Common myeloid progenitor, CD34-positive (primary cell): Measurements from ENCODE around the gene MOB3B.

Source experiments
- CTCF ChIA-PET: fragments of 350-600 bp; sonication (Branson Sonifier 250); formaldehyde crosslinking; loops from one replicate; lab custom pipeline; 2021; ENCODE audit warnings: antibody characterized with exemption; lab: Charles Lee
- POLR2A ChIA-PET: fragments of 350-600 bp; sonication (Branson Sonifier 250); formaldehyde crosslinking; loops from one replicate; lab custom pipeline; 2021; ENCODE audit warnings: antibody characterized with exemption; lab: Charles Lee
- DNase-seq, 3 donors: peaks; one replicate each; pipeline versions ENCODE4 v3.0.0 to v3.0.0-alpha.2; 2013
- H3K27ac ChIP-seq, 2 experiments: 1 replicate in 1 of 2; 2 replicates in 1 of 2; pipeline ENCODE4 v1.7.0; 2013; ENCODE audit warnings: inconsistent platforms in 2 of 2, low read length in 2 of 2, mild to moderate bottlenecking in 2 of 2, low read depth in 1 of 2, moderate library complexity in 1 of 2; ENCODE audit not compliant: severe bottlenecking in 2 of 2, insufficient read depth in 1 of 2, poor library complexity in 1 of 2
- H3K27me3 ChIP-seq, 5 experiments: replicated peaks in 2 of 5; 1 replicate in 3 of 5; 2 replicates in 2 of 5; pipeline versions ENCODE4 v1.6.1 to v1.7.0; 2013; ENCODE audit warnings: low read length in 4 of 5, mild to moderate bottlenecking in 2 of 5, moderate library complexity in 2 of 5, inconsistent platforms in 1 of 5; ENCODE audit not compliant: insufficient read depth in 5 of 5, control insufficient read depth in 4 of 5
- H3K36me3 ChIP-seq, 4 experiments: 1 replicate in 2 of 4; 2 replicates in 2 of 4; pipeline versions ENCODE4 v1.6.1 to v1.7.0; 2013; ENCODE audit warnings: low read length in 3 of 4, control low read depth in 1 of 4, mild to moderate bottlenecking in 1 of 4; ENCODE audit not compliant: control insufficient read depth in 4 of 4, insufficient read depth in 4 of 4
- H3K4me1 ChIP-seq, 4 experiments: 1 replicate in 3 of 4; 2 replicates in 1 of 4; pipeline versions ENCODE4 v1.6.1 to v1.7.1; 2013; ENCODE audit warnings: low read length in 3 of 4, mild to moderate bottlenecking in 3 of 4, control low read depth in 1 of 4, inconsistent platforms in 1 of 4, moderate library complexity in 1 of 4; ENCODE audit not compliant: control insufficient read depth in 4 of 4, insufficient read depth in 4 of 4; ENCODE audit errors: control extremely low read depth in 1 of 4
- H3K4me3 ChIP-seq, 7 experiments: 1 replicate in 4 of 7; 2 replicates in 3 of 7; pipeline versions ENCODE4 v1.5.1 to v1.7.0; 2013; ENCODE audit warnings: mild to moderate bottlenecking in 7 of 7, low read length in 6 of 7, moderate library complexity in 6 of 7, inconsistent platforms in 2 of 7, low read depth in 2 of 7, control low read depth in 1 of 7; ENCODE audit not compliant: insufficient read depth in 4 of 7, control insufficient read depth in 1 of 7; ENCODE audit errors: extremely low read depth in 1 of 7
- H3K9me3 ChIP-seq, 5 experiments: 1 replicate in 4 of 5; 2 replicates in 1 of 5; pipeline versions ENCODE4 v1.6.1 to v1.7.1; 2013; ENCODE audit warnings: low read length in 4 of 5, mild to moderate bottlenecking in 2 of 5, inconsistent platforms in 1 of 5, low read depth in 1 of 5, moderate library complexity in 1 of 5; ENCODE audit not compliant: control insufficient read depth in 4 of 5, insufficient read depth in 2 of 5; ENCODE audit errors: control extremely low read depth in 1 of 5
- WGBS: methylation state at CpG from one replicate; pipeline ENCODE4 v1.1.5; 2013; ENCODE audit not compliant: insufficient coverage; 5-methylcytosine and 5-hydroxymethylcytosine counted together

The MOB3B gene

GRCh38 chr9:27400334-27400880 is 129.2 kb downstream of the MOB3B start:
- Histone ChIP-seq H3K27ac (no peak overlapping the region), H3K4me3 (no peak overlapping the region), H3K27me3 (no peaks in the 10 kb centered on the region), H3K4me1 (no peaks in the 10 kb centered on the region), H3K36me3 (no peaks in the 10 kb centered on the region), H3K9me3 (no peaks in the 10 kb centered on the region)
- ChIA-PET CTCF (interaction anchor here (0.6 to 1.5 kb wide), 3 partner anchors 9 to 67 kb away, joined by 3 to 4 read pairs (median 3); no protein-coding TSS in a partner anchor), POLR2A (no interaction called here)
- no peak for DNase-seq
- 100% methylated on average over 2 of the region's 3 CpGs for WGBS

GRCh38 chr9:27398982-27399653 is 130.5 kb downstream of the MOB3B start:
- CTCF ChIA-PET = interaction anchor here (1.5 to 1.6 kb wide), 2 partner anchors 8 to 12 kb away, joined by 3 to 4 read pairs; no protein-coding TSS in a partner anchor
- POLR2A ChIA-PET = no interaction called here
- no peaks in the 10 kb centered on the region for H3K36me3 ChIP-seq
- no peak overlapping the region for H3K27ac ChIP-seq
- H3K27me3 ChIP-seq = no peaks in the 10 kb centered on the region
- no peaks in the 10 kb centered on the region for H3K4me1 ChIP-seq
- WGBS = 97% methylated on average over 3 of the region's 3 CpGs
- H3K9me3 ChIP-seq = no peaks in the 10 kb centered on the region
- no peak overlapping the region for H3K4me3 ChIP-seq
- DNase-seq = no peak

GRCh38 chr9:27396495-27396894 is 133.1 kb downstream of the MOB3B start:
- CTCF ChIA-PET = no interaction called here
- POLR2A ChIA-PET = no interaction called here

GRCh38 chr9:27395484-27395921 is 134.1 kb downstream of the MOB3B start:
- POLR2A ChIA-PET = no interaction called here
- CTCF ChIA-PET = no interaction called here

More at GRCh38 chr9:27396495-27396894, 133.1 kb downstream of the MOB3B start:
- 100% methylated on average over 2 of the region's 2 CpGs for WGBS
- Histone ChIP-seq H3K27me3 (no peaks in the 10 kb centered on the region), H3K27ac (no peak overlapping the region), H3K4me1 (no peaks in the 10 kb centered on the region), H3K36me3 (no peaks in the 10 kb centered on the region), H3K9me3 (no peaks in the 10 kb centered on the region), H3K4me3 (no peak overlapping the region)
- no peak for DNase-seq

GRCh38 chr9:27394826-27395201 is 134.8 kb downstream of the MOB3B start:
- H3K4me3 ChIP-seq = no peak overlapping the region
- POLR2A ChIA-PET = no interaction called here
- CTCF ChIA-PET = interaction anchor here (0.5 kb wide), 1 partner anchor 22 kb away, joined by 3 read pairs; no protein-coding TSS in a partner anchor
- no peak for DNase-seq
- WGBS = 90% methylated on average over 2 of the region's 3 CpGs
- H3K9me3 ChIP-seq = no peaks in the 10 kb centered on the region
- no peak overlapping the region for H3K27ac ChIP-seq
- no peaks in the 10 kb centered on the region for H3K27me3 ChIP-seq
- H3K36me3 ChIP-seq = no peaks in the 10 kb centered on the region
- no peaks in the 10 kb centered on the region for H3K4me1 ChIP-seq

More at GRCh38 chr9:27395484-27395921, 134.1 kb downstream of the MOB3B start:
- Histone ChIP-seq H3K4me3 (no peak overlapping the region), H3K27me3 (no peaks in the 10 kb centered on the region), H3K9me3 (no peaks in the 10 kb centered on the region), H3K27ac (no peak overlapping the region), H3K36me3 (no peaks in the 10 kb centered on the region), H3K4me1 (no peaks in the 10 kb centered on the region)
- DNase-seq = no peak
- WGBS = 100% methylated on average over 2 of the region's 4 CpGs

- CTCF ChIA-PET = no interaction called here
- POLR2A ChIA-PET = no interaction called here
- no peaks in the 10 kb centered on the region for H3K9me3 ChIP-seq
Observed at GRCh38 chr9:27394154-27394825, 135.3 kb downstream of the MOB3B start.

More at GRCh38 chr9:27394154-27394825, 135.3 kb downstream of the MOB3B start:
- no peaks in the 10 kb centered on the region for H3K36me3 ChIP-seq
- H3K27me3 ChIP-seq = no peaks in the 10 kb centered on the region
- H3K4me3 ChIP-seq = no peak overlapping the region
- no peak for DNase-seq
- no peaks in the 10 kb centered on the region for H3K4me1 ChIP-seq
- no peak overlapping the region for H3K27ac ChIP-seq
- WGBS = 90% methylated on average over 2 of the region's 4 CpGs
